Measurements from ENCODE around the gene RPIA. TPM values are rescaled to one million over a fixed set of nuclear protein-coding genes. Genes with fewer than 3 reads are reported as not detected.

Gene RPIA
- total and polyA plus RNA-seq, 9 of the 15 experiments (the other 6 are each of a cell fraction or from before 2014, with no cell fraction given), result 7.8 to 41.2 (median 25.8) TPM

GRCh38 chr2:88696611-88697010, 5.1 kb downstream of the RPIA start:
- no peak overlapping the region for H2AFZ ChIP-seq (ENCODE audit: low read depth, low read length)
- BruUV-seq (replicated peaks), result no TSS peak
- H3K79me2 ChIP-seq (ENCODE audit: control insufficient read depth, insufficient read depth, low read length), result peaks cover 72% of the 10 kb centered on the region
- ChIA-PET POLR2A (no interaction called here), CTCF (ENCODE audit: low intra/inter-chr PET ratio) (no interaction called here)
- no peak overlapping the region for H3K4me3 ChIP-seq
- no peak for FAIRE-seq
- no peaks in the 10 kb centered on the region for H3K9me1 ChIP-seq (ENCODE audit: control insufficient read depth, insufficient read depth, low read length)
- H3K27me3 ChIP-seq (ENCODE audit: control insufficient read depth in 2 of 2, insufficient read depth in 2 of 2, low read length in 2 of 2), result no peaks in the 10 kb centered on the region
- no peak overlapping the region for H3K27ac ChIP-seq (ENCODE audit: extremely low read depth, low read depth, low read length)
- intact Hi-C loops (cut with micrococcal nuclease), result loop anchor here (10.0 kb wide), 1 partner anchor 442 kb away; no protein-coding TSS in a partner anchor
- H3K4me1 ChIP-seq (replicated peaks in 1 of 2; ENCODE audit: control insufficient read depth in 2 of 2, insufficient read depth in 2 of 2, low read length in 2 of 2), result peaks cover 4 to 6% of the 10 kb centered on the region in 2 experiments; a peak in 4 of 5 replicates
- H3K9me3 ChIP-seq (replicated peaks; ENCODE audit: control insufficient read depth, insufficient read depth, low read depth, low read length), result no peaks in the 10 kb centered on the region
- ATAC-seq, result no peak
- WGBS (ENCODE audit: insufficient coverage, low coverage, missing lambda C conversion rate), result 95% methylated on average over 3 of the region's 3 CpGs
- H3K9ac ChIP-seq (ENCODE audit: insufficient read depth in 1 of 2, low read depth in 2 of 2, low read length in 2 of 2), result no peak overlapping the region
- in situ Hi-C loops (cut with MboI), result no loop called here
- peaks cover 34% of the 10 kb centered on the region; the same call in 2 of the 3 replicates for H3K36me3 ChIP-seq (ENCODE audit: control insufficient read depth, insufficient read depth, low read length)
- no peak for TF ChIP-seq ZNF511 (CRISPR knock-in tag; IDR thresholded peaks at IDR 0.05)
- no peak for TF ChIP-seq ZKSCAN8 (CRISPR knock-in tag; IDR thresholded peaks at IDR 0.05)
- no peak for TF ChIP-seq ZNF561 (CRISPR knock-in tag; conservative IDR thresholded peaks at IDR 0.05)
- no peak for TF ChIP-seq IFI16 (CRISPR knock-in tag; IDR thresholded peaks at IDR 0.05)
- TF ChIP-seq IRF1 (CRISPR knock-in tag; IDR thresholded peaks at IDR 0.05; ENCODE audit: borderline replicate concordance), result no peak
- TF ChIP-seq ERF (CRISPR knock-in tag; IDR thresholded peaks at IDR 0.05), result no peak
- TF ChIP-seq CCAR2 (IDR thresholded peaks at IDR 0.05; ENCODE audit: low read depth, low read length), result no peak
- no peak for TF ChIP-seq YBX1 (IDR thresholded peaks at IDR 0.05)
- no peak for TF ChIP-seq CREBBP (IDR thresholded peaks at IDR 0.05; ENCODE audit: low read depth, low read length)
- TF ChIP-seq POU5F1 (IDR thresholded peaks at IDR 0.05; ENCODE audit: borderline replicate concordance, low read depth, low read length, partially characterized antibody), result no peak
- TF ChIP-seq FOXK1 (CRISPR knock-in tag; IDR thresholded peaks at IDR 0.05; ENCODE audit: borderline replicate concordance), result no peak
- no peak for TF ChIP-seq SMAD2 (IDR thresholded peaks at IDR 0.05; ENCODE audit: low read depth, low read length)
- no peak for TF ChIP-seq MLX (CRISPR knock-in tag; conservative IDR thresholded peaks at IDR 0.05)
- no peak for TF ChIP-seq ZNF408 (CRISPR knock-in tag; IDR thresholded peaks at IDR 0.05; ENCODE audit: low read depth)
- TF ChIP-seq POLR2H (tag; IDR thresholded peaks at IDR 0.05; ENCODE audit: low read depth), result no peak
- no peak for TF ChIP-seq GATAD2B (IDR thresholded peaks at IDR 0.05; ENCODE audit: borderline replicate concordance)
- TF ChIP-seq ZKSCAN1 (IDR thresholded peaks at IDR 0.05; ENCODE audit: low read depth, low read length), result no peak
- TF ChIP-seq ZNF785 (CRISPR knock-in tag; IDR thresholded peaks at IDR 0.05), result no peak
- TF ChIP-seq RCOR1 (IDR thresholded peaks at IDR 0.05; ENCODE audit: borderline replicate concordance in 1 of 2, low read depth in 2 of 2, low read length in 2 of 2), result no peak
- no peak for TF ChIP-seq FOXA1 (IDR thresholded peaks at IDR 0.05; ENCODE audit: borderline replicate concordance)
- H4K20me1 ChIP-seq (replicated peaks; ENCODE audit: control insufficient read depth, insufficient read depth, low read length), result no peaks in the 10 kb centered on the region; the same call in 1 of the 2 replicates
- no peak for DNase-seq (ENCODE audit: extremely low read depth in 1 of 4, low spot score in 3 of 4)
- H3K4me2 ChIP-seq (ENCODE audit: insufficient read depth, low read length), result no peak overlapping the region
